ENCODE measurements around the gene LMBRD1.

The LMBRD1 gene

DNA sequence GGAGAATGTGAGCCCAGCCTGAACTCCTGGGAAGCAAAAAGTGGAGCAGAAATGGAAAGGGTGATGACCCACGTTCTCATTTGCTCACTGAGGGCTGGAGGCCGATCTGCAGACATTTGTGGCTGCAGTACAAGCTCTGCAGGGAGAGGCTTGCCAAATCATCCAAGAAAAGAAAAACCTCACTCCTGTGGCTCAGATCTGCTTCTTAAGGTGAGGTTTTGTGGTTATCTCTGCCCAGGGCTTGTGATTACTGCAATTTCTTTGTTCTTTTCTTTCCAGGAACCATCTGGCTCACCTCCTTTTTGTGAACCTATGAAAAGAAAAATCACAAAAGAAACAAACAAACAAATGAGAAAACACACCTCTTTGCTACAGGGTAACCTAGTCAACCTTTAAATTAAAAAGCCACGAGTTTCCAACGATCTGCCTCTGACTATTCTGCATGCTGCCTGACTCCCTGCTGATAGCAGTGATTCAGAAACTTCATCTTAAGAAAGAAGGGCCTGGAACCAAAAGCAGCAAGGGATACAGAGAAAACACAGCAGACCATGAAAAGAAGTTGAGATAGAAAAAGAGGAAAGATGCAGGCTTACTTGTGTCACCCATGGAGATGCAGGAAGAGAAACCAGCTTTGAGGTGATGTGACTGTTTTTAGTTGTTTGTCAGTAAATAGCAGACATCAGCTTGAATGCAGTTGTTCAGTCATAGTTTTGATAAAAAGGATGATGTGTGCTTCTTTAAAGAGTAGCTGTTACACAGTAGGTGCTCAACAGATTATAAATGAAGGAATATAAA is 165.1 kb downstream of the LMBRD1 start:
- H3K4me1 ChIP-seq (ENCODE audit: insufficient read depth, low read length): no peaks in the 10 kb centered on the region
- TF ChIP-seq, protein P1, sequence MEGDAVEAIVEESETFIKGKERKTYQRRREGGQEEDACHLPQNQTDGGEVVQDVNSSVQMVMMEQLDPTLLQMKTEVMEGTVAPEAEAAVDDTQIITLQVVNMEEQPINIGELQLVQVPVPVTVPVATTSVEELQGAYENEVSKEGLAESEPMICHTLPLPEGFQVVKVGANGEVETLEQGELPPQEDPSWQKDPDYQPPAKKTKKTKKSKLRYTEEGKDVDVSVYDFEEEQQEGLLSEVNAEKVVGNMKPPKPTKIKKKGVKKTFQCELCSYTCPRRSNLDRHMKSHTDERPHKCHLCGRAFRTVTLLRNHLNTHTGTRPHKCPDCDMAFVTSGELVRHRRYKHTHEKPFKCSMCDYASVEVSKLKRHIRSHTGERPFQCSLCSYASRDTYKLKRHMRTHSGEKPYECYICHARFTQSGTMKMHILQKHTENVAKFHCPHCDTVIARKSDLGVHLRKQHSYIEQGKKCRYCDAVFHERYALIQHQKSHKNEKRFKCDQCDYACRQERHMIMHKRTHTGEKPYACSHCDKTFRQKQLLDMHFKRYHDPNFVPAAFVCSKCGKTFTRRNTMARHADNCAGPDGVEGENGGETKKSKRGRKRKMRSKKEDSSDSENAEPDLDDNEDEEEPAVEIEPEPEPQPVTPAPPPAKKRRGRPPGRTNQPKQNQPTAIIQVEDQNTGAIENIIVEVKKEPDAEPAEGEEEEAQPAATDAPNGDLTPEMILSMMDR (IDR thresholded peaks at IDR 0.05; ENCODE audit: borderline replicate concordance, extremely low read depth, low read length, poor library complexity, severe bottlenecking): no peak
- no peak for TF ChIP-seq EZH2 (IDR thresholded peaks at IDR 0.05; ENCODE audit: borderline replicate concordance, low read depth, low read length, severe bottlenecking)
- H3K79me2 ChIP-seq (ENCODE audit: insufficient read depth, low read length): no peaks in the 10 kb centered on the region
- DNase-seq (peak; percentile 19), ATAC-seq (ENCODE audit: insufficient read depth, low read depth) (peak; percentile 91)
- no peak overlapping the region for H2AFZ ChIP-seq (ENCODE audit: low read depth, low read length)
- H3K9ac ChIP-seq (ENCODE audit: low read depth, low read length): no peak overlapping the region
- H3K4me3 ChIP-seq (ENCODE audit: low read depth in 1 of 2, low read length in 2 of 2): no peak overlapping the region
- no peak overlapping the region for H3K27ac ChIP-seq (ENCODE audit: low read length)
- H3K9me3 ChIP-seq (ENCODE audit: insufficient read depth, low read length, severe bottlenecking): no peaks in the 10 kb centered on the region
- H3K36me3 ChIP-seq (ENCODE audit: insufficient read depth, low read length): no peaks in the 10 kb centered on the region
- H3K27me3 ChIP-seq (ENCODE audit: insufficient read depth, low read length, poor library complexity): no peaks in the 10 kb centered on the region
- no peak overlapping the region for H3K4me2 ChIP-seq (ENCODE audit: insufficient read depth, low read length)
- H4K20me1 ChIP-seq (ENCODE audit: insufficient read depth, low read length): no peaks in the 10 kb centered on the region

DNA sequence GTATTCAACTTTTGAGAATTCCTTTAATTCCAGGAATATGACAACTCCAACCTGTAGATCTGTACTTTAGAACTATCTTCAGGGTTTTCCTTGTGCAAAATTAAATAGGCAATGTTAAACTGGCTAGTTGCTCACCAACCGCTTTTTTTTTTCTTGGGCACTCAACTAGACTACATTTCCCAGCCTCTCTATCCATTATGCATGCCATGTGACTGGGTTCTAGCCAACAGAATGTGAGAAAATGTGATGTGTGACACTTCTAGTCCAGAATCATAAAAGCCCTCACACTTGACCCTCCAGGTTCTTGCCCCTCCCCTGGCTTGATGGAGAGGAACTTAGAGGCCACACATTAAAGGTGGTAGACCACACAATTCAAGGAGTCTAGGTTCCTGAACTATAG is 166.0 kb downstream of the LMBRD1 start:
- H3K4me1 ChIP-seq (ENCODE audit: insufficient read depth, low read length): no peaks in the 10 kb centered on the region
- H4K20me1 ChIP-seq (ENCODE audit: insufficient read depth, low read length): no peaks in the 10 kb centered on the region
- no peak overlapping the region for H3K27ac ChIP-seq (ENCODE audit: low read length)
- no peaks in the 10 kb centered on the region for H3K79me2 ChIP-seq (ENCODE audit: insufficient read depth, low read length)
- no peaks in the 10 kb centered on the region for H3K36me3 ChIP-seq (ENCODE audit: insufficient read depth, low read length)
- no peak overlapping the region for H3K4me3 ChIP-seq (ENCODE audit: low read depth in 1 of 2, low read length in 2 of 2)
- ATAC-seq (ENCODE audit: insufficient read depth, low read depth): no peak
- DNase-seq: no peak
- no peak overlapping the region for H2AFZ ChIP-seq (ENCODE audit: low read depth, low read length)
- no peaks in the 10 kb centered on the region for H3K27me3 ChIP-seq (ENCODE audit: insufficient read depth, low read length, poor library complexity)
- TF ChIP-seq EZH2 (IDR thresholded peaks at IDR 0.05; ENCODE audit: borderline replicate concordance, low read depth, low read length, severe bottlenecking): no peak
- TF ChIP-seq, protein P1 (IDR thresholded peaks at IDR 0.05; ENCODE audit: borderline replicate concordance, extremely low read depth, low read length, poor library complexity, severe bottlenecking): no peak
- H3K4me2 ChIP-seq (ENCODE audit: insufficient read depth, low read length): no peak overlapping the region
- H3K9ac ChIP-seq (ENCODE audit: low read depth, low read length): no peak overlapping the region
- H3K9me3 ChIP-seq (ENCODE audit: insufficient read depth, low read length, severe bottlenecking): no peaks in the 10 kb centered on the region

DNA sequence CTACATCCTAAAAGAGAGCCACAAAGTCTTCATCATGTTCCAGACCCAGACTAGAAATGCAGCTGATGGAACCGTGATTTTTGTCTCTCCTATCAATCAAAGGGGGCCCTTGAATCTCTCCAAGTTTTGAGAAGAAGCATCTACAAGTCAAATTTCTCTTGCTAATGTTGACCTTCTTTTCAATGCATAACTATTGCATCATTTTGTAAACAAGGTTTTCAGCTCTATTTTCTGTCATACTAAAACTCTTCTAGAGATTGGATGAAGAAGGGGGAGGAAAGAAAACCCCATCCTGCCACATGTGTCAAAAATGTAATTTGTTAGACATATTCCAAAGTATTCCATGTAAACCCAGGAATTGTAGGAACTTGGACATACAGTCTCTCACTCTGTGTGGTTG is 169.2 kb downstream of the LMBRD1 start:
- no peak for ATAC-seq (ENCODE audit: insufficient read depth, low read depth)
- H3K36me3 ChIP-seq (ENCODE audit: insufficient read depth, low read length): no peaks in the 10 kb centered on the region

More for the DNA sequence above, 169.2 kb downstream of the LMBRD1 start:
- H3K4me1 ChIP-seq (ENCODE audit: insufficient read depth, low read length): no peaks in the 10 kb centered on the region
- TF ChIP-seq EZH2 (IDR thresholded peaks at IDR 0.05; ENCODE audit: borderline replicate concordance, low read depth, low read length, severe bottlenecking): no peak
- TF ChIP-seq, protein P1 (IDR thresholded peaks at IDR 0.05; ENCODE audit: borderline replicate concordance, extremely low read depth, low read length, poor library complexity, severe bottlenecking): no peak
- H3K9me3 ChIP-seq (ENCODE audit: insufficient read depth, low read length, severe bottlenecking): no peaks in the 10 kb centered on the region
- H3K4me3 ChIP-seq (ENCODE audit: low read depth in 1 of 2, low read length in 2 of 2): no peak overlapping the region
- H2AFZ ChIP-seq (ENCODE audit: low read depth, low read length): no peak overlapping the region
- no peak for DNase-seq
- H3K4me2 ChIP-seq (ENCODE audit: insufficient read depth, low read length): no peak overlapping the region
- H4K20me1 ChIP-seq (ENCODE audit: insufficient read depth, low read length): no peaks in the 10 kb centered on the region
- H3K79me2 ChIP-seq (ENCODE audit: insufficient read depth, low read length): no peaks in the 10 kb centered on the region
- no peak overlapping the region for H3K9ac ChIP-seq (ENCODE audit: low read depth, low read length)
- H3K27me3 ChIP-seq (ENCODE audit: insufficient read depth, low read length, poor library complexity): no peaks in the 10 kb centered on the region
- no peak overlapping the region for H3K27ac ChIP-seq (ENCODE audit: low read length)
